H1 (cell line): Measurements from ENCODE around the gene COL12A1. TPM values are rescaled to one million over a fixed set of nuclear protein-coding genes. Genes with fewer than 3 reads are reported as not detected.

Source experiments
- EZH2 ChIP-seq: fragments of 200-600 bp; sonication (generic); IDR thresholded peaks from 2 replicates; pipeline ENCODE4 v1.7.1; 2012; ENCODE audit warnings: low read depth, mild to moderate bottlenecking, moderate library complexity, low read length, inconsistent platforms; ENCODE audit not compliant: severe bottlenecking
- polyA plus RNA-seq, 7 experiments: library from polyadenylated mRNA; depleted of rRNA in 3 of 7; stranded (reverse) in 5 of 7; unstranded in 2 of 7; fragments of >200 nt in 5 of 7; fragments of 200-250 nt in 2 of 7; gene quantifications; 1 replicate in 5 of 7; 2 replicates in 1 of 7; 4 replicates in 1 of 7; pipeline versions ENCODE4 v1.2.1 to v1.2.3, GENCODE V29; 2011 to 2013; ENCODE audit warnings: missing spikeins in 2 of 7, mixed read lengths in 2 of 7
- total RNA-seq: library from RNA; stranded (reverse); fragmentation: NEBNext Ultra II Directional; extraction: Animal tissue kit (Norgen Biotek cat#: 25700); gene quantifications from 2 replicates; pipeline ENCODE4 v1.2.1, GENCODE V29; 2021

Gene COL12A1
- total and polyA plus RNA-seq, 2 of the 8 experiments (the other 6 are each of a cell fraction or from before 2014, with no cell fraction given): 1.4 to 4.7 TPM

- no peak for TF ChIP-seq EZH2
- TF ChIP-seq, all 59 proteins: peak for 0
Measured at GRCh38 chr6:75222261-75222660, 16.4 kb upstream of the COL12A1 start (continued).
